HT1080 (cell line): ENCODE results near the gene CLEC16A. TPM values are rescaled to one million over a fixed set of nuclear protein-coding genes. Genes with fewer than 3 reads are reported as not detected.

Source experiments
- DNase-seq: peaks from one replicate; pipeline ENCODE4 v3.0.0-alpha.2; 2015; ENCODE audit warnings: low read depth
- total RNA-seq: library from RNA; depleted of rRNA; stranded (reverse); fragments of >200 nt; shearing (Covaris generic); gene quantifications from 2 replicates; pipeline ENCODE4 v1.2.3, GENCODE V29; 2014

CLEC16A gene
- total RNA-seq, 1 experiment from 2014 or later: 12.9 TPM

DNA sequence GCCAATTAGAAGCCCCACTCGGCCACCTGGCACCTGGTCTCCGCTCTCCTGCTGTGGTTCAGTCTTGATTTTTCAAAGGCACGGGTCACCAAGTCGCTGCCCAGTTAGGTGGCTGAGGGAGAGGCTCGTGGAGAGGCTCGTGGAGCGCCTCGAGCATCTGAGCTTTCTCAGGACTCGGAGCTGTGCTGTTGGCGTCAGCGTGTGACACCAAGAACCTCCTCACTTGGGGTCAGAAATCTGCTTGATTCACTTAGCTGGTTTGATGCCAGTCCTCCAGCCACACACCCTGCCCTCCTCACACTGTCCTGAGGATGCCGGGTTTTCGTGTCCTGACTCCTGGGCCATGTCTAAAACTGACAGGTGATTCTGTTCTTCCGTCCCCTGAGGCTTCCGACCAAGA is 229.1 kb downstream of the CLEC16A start:
- DNase-seq: no peak

- DNase-seq: no peak
These were observed 229.8 kb downstream of the CLEC16A start for GRCh38 chr16:11174141-11174540.

GRCh38 chr16:11175106-11175786 is 230.9 kb downstream of the CLEC16A start:
- DNase-seq: no peak

GRCh38 chr16:11175787-11176341 is 231.5 kb downstream of the CLEC16A start:
- no peak for DNase-seq

DNA sequence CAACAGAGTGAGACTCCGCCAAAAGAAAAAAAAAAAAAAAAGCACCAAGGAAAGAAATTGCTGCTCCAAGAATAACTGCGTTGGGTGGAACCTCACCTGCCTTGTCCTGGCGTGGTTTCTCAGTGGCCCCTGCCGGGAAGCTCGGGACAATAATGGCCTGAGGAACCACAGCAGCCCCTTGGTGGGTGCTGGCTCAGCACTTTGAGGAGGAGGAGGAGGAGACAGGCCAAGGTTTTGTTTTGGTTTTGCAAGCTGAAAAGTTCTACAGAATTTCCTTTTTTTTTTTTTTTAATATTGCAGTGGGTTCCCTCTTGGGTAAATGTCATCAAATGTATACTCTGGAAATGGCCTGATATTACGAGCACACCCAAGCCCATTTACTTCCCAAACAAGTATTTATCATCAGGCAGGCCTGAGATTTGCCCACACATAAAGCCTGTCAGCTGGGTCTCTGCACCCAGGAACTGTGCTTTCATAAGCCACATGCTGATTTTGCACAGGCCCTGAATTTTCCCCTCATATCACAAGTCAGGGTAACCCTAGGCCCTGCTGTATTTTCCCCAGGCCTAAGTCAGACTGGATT is 233.3 kb downstream of the CLEC16A start:
- no peak for DNase-seq

- no peak for DNase-seq
These were observed 234.1 kb downstream of the CLEC16A start for GRCh38 chr16:11178424-11178823.

DNA sequence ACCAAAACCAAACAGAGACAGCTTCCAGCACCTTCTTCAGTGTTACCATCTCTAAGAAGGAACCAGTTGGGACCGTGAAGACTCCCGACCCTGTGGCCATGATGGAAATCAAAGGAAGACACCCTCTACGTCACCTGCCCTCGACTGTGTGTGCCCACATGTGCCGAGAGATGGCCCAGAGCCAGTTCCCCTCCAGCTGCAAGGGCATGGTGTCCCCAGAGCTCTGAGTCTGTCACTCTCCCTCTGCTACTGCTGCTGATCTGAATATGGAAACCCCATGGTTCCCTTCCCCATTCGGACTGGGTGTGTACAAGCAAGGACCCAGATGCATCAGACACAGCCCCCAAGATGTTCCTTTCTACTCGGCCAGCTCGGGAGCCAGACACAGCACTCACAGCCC is 235.2 kb downstream of the CLEC16A start:
- DNase-seq: no peak

- no peak for DNase-seq
These were observed 236.1 kb downstream of the CLEC16A start for GRCh38 chr16:11180489-11180888.

GRCh38 chr16:11181242-11181898 is 237.0 kb downstream of the CLEC16A start:
- DNase-seq: no peak

DNA sequence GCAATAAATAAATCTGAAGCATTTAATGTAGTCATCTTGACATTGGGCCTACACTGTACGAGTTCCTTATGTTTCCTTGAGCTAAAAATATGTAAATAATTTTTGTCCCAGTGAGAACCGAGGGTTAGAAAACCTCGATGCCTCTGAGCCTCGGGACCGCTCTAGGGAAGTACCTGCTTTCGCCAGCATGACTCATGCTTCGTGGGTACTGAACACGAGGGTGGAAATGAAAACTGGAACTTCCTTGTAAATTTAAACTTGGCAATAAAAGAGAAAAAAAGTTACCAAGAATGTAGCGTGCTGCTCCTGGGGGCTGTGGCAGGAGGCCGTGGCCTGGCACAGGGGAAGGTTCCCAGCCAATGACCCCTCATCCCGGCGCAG is 237.5 kb downstream of the CLEC16A start:
- DNase-seq: no peak

GRCh38 chr16:11182411-11182810 is 238.0 kb downstream of the CLEC16A start:
- no peak for DNase-seq

DNA sequence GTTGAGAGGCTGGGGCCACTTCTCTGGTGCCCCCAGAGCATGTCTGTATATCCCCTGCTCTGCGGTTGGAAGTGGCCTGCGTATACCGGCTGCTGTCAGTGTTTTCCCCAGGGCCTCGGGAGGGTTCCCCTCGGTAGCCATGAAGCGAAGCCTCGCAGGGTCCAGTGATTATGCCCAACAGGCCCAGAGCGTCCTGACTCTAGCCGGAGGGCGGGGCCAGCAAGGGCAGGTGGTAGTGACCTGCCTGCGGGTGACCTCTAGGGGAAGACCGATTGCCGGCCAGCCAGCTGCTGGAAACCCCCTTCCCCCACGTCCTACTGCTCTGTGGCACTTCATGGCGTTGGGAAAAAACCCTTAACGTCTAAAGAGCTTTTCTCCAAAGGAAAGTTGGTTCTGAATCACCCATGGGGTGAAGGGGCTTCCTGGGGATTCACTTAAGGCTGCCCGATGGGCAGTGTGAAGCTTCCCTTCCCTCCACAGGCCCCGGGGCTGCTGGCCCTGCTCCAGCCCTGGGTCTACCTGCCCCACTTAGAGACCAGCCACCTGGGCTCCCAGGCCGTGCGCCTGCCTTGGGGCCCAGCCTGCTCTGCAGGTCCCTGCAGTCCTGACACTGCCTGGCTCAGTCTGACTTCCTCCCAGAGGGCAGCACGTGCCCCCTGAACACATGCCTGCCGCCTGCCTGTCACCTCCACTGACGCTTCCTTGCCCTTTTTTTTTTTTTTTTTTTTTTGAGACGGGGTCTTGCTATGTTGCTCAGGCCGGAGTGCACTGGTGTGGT is 238.9 kb downstream of the CLEC16A start:
- no peak for DNase-seq

DNA sequence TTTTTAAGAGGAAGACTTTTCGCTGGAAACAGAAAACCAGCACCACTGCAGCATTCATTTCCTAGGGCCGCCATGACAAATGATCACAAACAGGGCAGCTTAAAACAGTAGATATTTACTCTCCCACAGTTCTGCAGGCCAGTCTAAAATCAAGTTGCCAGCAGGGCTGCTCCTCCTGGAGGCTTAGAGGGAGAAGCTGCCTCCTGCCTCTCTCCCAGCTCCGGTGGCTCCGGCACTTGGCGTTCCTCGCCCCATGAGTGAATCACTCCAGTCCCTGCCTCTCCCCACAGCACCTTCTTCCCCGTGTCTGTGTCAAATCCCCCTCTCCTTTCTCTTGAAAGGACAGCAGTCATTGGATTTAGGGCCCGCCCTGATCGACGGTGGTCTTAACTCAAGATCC is 239.6 kb downstream of the CLEC16A start:
- no peak for DNase-seq

- DNase-seq: no peak
These were observed 243.2 kb downstream of the CLEC16A start for GRCh38 chr16:11187522-11188023.

- DNase-seq: no peak
These were observed 244.7 kb downstream of the CLEC16A start for GRCh38 chr16:11188801-11189740.

DNA sequence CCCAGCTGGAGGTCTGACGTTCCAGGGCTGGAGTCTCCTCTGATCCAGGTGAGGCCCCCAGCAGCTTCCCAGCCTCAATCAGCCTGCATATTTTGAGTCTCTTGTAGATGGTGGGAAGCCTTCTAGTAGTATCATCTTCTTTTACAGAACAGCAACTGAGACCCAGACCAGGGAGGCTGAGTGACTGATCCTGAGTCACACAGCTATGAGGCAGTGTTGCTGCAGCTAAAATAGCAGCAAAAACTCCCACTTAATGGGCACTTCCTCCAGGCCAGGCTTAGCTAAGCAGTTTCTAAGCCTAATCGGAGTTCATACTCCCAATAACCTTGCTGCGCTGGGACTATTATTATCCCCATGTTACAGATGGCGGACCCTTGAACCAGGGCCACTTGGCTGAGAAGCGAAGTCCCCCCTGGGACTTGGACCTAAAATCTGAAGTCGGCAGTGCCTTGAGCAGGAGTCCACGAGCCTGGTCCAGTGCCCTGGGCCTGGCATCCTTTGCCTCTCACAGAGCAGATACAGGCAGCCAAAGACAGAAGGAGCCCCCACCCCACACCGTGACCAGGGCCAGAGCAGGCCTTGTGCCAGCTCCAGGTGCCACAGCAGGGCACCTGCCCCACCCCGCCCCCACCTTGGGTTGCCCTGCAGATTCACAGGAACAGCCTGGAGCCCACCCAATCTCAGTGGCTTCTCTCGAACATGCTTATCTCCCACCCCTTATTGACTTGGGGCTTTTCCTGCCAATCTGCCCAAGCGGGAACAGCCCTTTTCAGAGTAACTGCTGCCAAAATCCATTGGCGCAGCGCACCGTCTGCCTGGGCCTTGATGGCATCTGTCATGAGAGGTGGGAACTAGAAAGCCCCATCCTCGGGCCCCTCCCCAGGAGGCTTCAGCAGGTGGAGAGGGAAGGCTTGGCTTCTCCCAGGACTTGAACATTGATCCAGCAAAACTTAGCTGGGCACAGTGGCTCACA is 246.5 kb downstream of the CLEC16A start:
- peak; percentile 29 for DNase-seq

GRCh38 chr16:11191665-11192064 is 247.3 kb downstream of the CLEC16A start:
- no peak for DNase-seq

- DNase-seq: no peak
These were observed 249.1 kb downstream of the CLEC16A start for GRCh38 chr16:11193494-11193893.

- DNase-seq: no peak
These were observed 250.5 kb downstream of the CLEC16A start for GRCh38 chr16:11194913-11195312.
